ENCODE data around the gene SYNE2.
A peak's percentile ranks its signal among the peaks of the same experiment; 100 is the strongest.

SYNE2 gene

DNA sequence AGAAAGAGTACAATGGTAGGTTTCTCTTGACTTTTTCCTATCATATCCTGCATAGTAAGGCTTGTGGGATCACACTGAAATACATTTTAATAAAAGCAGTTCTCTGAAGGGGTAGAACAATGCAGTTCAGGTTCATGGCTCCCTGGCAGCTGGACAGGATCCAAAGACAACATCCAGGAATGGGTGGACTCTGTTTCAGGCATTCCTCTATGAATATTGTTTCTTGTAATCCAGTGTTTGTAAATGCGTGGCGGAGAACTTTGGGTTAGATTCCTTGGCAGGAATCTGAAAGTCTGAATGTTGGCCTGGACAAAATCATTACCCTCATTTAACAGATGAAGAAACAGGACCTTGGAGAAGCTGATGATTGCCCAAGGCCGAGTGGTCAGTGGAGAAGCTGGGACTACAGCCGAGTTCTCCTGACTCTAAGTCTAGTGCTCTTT is 43.5 kb downstream of the SYNE2 start:
- no peak overlapping the region for H3K4me3 ChIP-seq (ENCODE audit: low read depth, low read length)
- no peaks in the 10 kb centered on the region for H3K27me3 ChIP-seq
- TF ChIP-seq, protein P1, sequence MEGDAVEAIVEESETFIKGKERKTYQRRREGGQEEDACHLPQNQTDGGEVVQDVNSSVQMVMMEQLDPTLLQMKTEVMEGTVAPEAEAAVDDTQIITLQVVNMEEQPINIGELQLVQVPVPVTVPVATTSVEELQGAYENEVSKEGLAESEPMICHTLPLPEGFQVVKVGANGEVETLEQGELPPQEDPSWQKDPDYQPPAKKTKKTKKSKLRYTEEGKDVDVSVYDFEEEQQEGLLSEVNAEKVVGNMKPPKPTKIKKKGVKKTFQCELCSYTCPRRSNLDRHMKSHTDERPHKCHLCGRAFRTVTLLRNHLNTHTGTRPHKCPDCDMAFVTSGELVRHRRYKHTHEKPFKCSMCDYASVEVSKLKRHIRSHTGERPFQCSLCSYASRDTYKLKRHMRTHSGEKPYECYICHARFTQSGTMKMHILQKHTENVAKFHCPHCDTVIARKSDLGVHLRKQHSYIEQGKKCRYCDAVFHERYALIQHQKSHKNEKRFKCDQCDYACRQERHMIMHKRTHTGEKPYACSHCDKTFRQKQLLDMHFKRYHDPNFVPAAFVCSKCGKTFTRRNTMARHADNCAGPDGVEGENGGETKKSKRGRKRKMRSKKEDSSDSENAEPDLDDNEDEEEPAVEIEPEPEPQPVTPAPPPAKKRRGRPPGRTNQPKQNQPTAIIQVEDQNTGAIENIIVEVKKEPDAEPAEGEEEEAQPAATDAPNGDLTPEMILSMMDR (IDR thresholded peaks at IDR 0.05; ENCODE audit: low read depth, low read length): no peak
- no peaks in the 10 kb centered on the region for H3K36me3 ChIP-seq
- DNase-seq: peak; percentile 42
- H3K9me3 ChIP-seq: no peaks in the 10 kb centered on the region
- H3K4me1 ChIP-seq: peaks cover 18% of the 10 kb centered on the region

DNA sequence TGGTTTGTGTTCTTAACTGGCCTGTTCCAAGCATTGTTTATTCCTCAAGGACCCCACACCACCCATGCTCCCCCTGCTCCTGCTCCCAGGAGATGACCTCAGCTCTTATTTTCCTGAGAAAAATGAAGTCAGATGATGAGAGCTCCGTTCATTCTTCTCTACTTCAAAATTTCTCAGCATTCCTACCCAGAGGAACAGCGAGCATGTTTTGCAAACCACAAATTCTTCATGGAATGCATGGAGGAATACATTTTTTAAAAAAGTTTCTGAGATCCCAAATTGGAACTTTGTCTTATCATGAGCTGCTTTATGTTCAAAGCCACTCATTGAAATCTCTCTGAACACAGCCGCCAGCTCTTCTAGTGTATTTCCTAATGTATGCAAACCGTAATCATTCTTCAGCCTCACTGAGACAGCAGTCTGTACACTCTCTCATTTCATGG is 44.9 kb downstream of the SYNE2 start:
- no peaks in the 10 kb centered on the region for H3K36me3 ChIP-seq
- DNase-seq: no peak
- H3K4me1 ChIP-seq: peaks cover 12% of the 10 kb centered on the region
- TF ChIP-seq, protein P1 (IDR thresholded peaks at IDR 0.05; ENCODE audit: low read depth, low read length): no peak
- H3K27me3 ChIP-seq: no peaks in the 10 kb centered on the region
- H3K9me3 ChIP-seq: no peaks in the 10 kb centered on the region
- H3K4me3 ChIP-seq (ENCODE audit: low read depth, low read length): no peak overlapping the region

DNA sequence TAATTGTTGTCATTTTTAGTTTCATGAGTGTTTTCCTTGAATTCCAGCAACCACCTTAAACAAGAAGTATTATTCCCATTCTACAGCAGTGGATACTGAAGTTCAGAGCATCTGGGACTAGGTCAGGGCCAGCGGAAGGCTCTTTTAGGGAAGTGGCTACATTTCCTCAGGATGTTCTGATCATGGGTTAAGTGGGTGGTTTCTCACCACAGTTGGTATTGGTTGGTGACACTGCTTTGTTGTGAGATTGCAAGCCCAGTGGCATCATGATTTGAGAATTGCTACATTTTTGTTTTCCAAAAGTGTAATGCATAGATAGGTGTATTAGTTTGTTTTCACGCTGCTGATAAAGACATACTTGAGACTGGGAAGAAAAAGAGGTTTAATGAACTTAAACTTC is 47.1 kb downstream of the SYNE2 start:
- Histone ChIP-seq H3K36me3 (no peaks in the 10 kb centered on the region), H3K4me1 (peaks cover 8% of the 10 kb centered on the region), H3K4me3 (ENCODE audit: low read depth, low read length) (no peak overlapping the region), H3K27me3 (no peaks in the 10 kb centered on the region), H3K9me3 (no peaks in the 10 kb centered on the region)
- TF ChIP-seq, protein P1 (IDR thresholded peaks at IDR 0.05; ENCODE audit: low read depth, low read length): no peak
- no peak for DNase-seq

DNA sequence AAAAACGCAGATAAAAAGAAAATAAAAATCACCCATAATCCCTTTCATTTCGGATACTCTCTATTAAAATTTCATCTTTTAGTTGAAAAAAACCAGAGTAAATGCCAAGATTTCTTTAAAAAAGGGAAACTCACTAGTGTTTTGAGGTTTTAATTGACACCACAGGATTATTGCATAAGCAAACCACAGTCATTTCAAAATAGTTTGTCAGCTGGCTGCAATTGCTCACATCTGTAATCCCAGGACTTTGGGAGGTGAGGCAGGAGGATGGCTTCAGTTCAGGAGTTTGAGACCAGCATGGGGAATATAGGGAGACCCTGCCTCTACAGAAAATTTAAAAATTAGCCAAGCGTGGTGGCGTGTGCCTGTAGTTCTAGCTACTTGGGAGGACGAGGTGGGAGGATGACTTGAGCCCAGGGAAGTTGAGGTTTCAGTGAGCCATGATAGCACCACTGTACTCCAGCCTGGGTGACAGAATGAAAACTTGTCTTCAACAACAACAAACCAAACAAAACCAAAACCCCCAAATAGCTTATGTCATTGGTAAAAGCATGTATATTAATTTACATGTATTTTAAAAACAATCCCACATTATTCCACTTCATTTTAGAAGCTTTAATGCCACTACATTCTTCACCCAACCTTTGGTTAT is 48.8 kb downstream of the SYNE2 start:
- Histone ChIP-seq H3K27me3 (no peaks in the 10 kb centered on the region), H3K36me3 (no peaks in the 10 kb centered on the region), H3K4me3 (ENCODE audit: low read depth, low read length) (no peak overlapping the region), H3K4me1 (peaks cover under 1% of the 10 kb centered on the region; the same call in 1 of the 2 replicates), H3K9me3 (no peaks in the 10 kb centered on the region)
- no peak for DNase-seq
- TF ChIP-seq, protein P1 (IDR thresholded peaks at IDR 0.05; ENCODE audit: low read depth, low read length): no peak

DNA sequence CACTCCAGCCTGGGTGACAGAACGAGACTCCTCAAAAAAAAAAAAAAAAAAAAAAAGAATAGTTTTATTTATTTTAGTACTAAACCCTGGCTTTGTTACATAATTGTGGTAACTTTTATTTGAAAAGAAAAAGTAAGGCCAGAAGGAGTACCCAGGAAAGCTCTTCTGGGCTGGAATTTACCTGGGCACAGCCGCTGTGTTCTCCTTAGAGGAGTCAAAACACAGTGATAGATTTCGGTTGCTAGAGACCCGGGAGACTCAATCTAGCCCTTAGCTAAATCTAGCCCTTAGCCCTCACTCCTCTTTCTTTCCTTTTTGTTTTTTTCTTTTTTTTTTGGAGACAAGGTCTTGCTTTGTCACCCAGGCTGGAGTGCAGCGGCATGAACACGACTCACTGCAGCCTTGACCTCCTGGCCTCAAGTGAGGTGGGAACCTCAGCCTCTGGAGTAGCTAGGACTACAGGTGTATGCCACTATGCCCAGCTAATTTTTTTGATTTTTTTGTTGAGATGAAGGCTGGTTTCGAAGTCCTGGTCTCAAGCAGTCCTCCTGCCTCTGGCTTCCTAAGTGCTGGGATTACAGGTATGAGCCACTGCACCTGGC is 49.7 kb downstream of the SYNE2 start:
- H3K4me1 ChIP-seq: no peaks in the 10 kb centered on the region
- H3K9me3 ChIP-seq: no peaks in the 10 kb centered on the region
- no peak for DNase-seq
- TF ChIP-seq, protein P1 (IDR thresholded peaks at IDR 0.05; ENCODE audit: low read depth, low read length): no peak
- no peaks in the 10 kb centered on the region for H3K36me3 ChIP-seq
- no peak overlapping the region for H3K4me3 ChIP-seq (ENCODE audit: low read depth, low read length)
- H3K27me3 ChIP-seq: no peaks in the 10 kb centered on the region

DNA sequence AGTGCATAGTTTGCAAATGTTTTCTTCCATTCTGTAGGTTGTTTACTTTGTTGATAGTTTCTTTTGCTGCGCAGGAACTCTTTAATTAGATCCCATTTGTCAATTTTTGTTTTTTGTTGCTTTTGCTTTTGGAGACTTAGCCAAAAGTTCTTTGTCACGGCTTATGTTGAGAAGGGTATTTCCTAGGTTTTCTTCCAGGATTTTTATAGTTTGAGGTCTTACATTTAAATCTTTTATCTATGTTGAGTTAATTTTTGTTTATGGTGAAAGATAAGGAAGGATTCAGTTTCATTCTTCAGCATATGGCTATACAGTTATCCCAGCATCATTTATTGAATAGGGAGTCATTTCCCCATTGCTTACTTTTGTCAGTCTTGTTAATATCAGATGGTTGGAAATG is 51.9 kb downstream of the SYNE2 start:
- Histone ChIP-seq H3K4me3 (ENCODE audit: low read depth, low read length) (no peak overlapping the region), H3K27me3 (no peaks in the 10 kb centered on the region), H3K36me3 (no peaks in the 10 kb centered on the region), H3K4me1 (peaks cover 8% of the 10 kb centered on the region; the same call in 1 of the 2 replicates), H3K9me3 (no peaks in the 10 kb centered on the region)
- TF ChIP-seq, protein P1 (IDR thresholded peaks at IDR 0.05; ENCODE audit: low read depth, low read length): no peak
- DNase-seq: no peak
